NCI-H526 (cell line): Measurements from ENCODE around the gene PHTF1.

ENCODE experiments used
- DNase-seq, 2 experiments: peaks; one replicate each; lab custom pipeline; 2025; lab: John Stamatoyannopoulos, UW

The PHTF1 gene

GRCh38 chr1:113759333-113760101 is at the start of gene PHTF1:
Gene PHTF1, minus strand, starts transcription at chr1:113759486. Its CDS starts 783 bp downstream, at chr1:113758703.
- DNase-seq, result peak in 1 of 2 experiments; percentile 82

GRCh38 chr1:113808450-113809195 is 49.3 kb upstream of the PHTF1 start:
- DNase-seq, result no peak

GRCh38 chr1:113805639-113806038 is 46.4 kb upstream of the PHTF1 start:
- DNase-seq, result no peak

- no peak for DNase-seq
Measured at GRCh38 chr1:113805256-113805531, 45.9 kb upstream of the PHTF1 start.

GRCh38 chr1:113804421-113805255 is 45.4 kb upstream of the PHTF1 start:
- DNase-seq, result no peak

GRCh38 chr1:113802367-113803007 is 43.2 kb upstream of the PHTF1 start:
- no peak for DNase-seq

GRCh38 chr1:113800487-113800886 is 41.2 kb upstream of the PHTF1 start:
- no peak for DNase-seq

- DNase-seq, result no peak
Measured at GRCh38 chr1:113797472-113797871, 38.2 kb upstream of the PHTF1 start.

- DNase-seq, result peak in 1 of 2 experiments; percentile 13
Measured at GRCh38 chr1:113793878-113794834, 34.9 kb upstream of the PHTF1 start.

GRCh38 chr1:113792986-113793385 is 33.7 kb upstream of the PHTF1 start:
- no peak for DNase-seq

- no peak for DNase-seq
Measured at GRCh38 chr1:113792471-113792870, 33.2 kb upstream of the PHTF1 start.

GRCh38 chr1:113788802-113789201 is 29.5 kb upstream of the PHTF1 start:
- no peak for DNase-seq

GRCh38 chr1:113787663-113788062 is 28.4 kb upstream of the PHTF1 start:
- DNase-seq, result no peak

GRCh38 chr1:113786069-113786468 is 26.8 kb upstream of the PHTF1 start:
- DNase-seq, result peak in 1 of 2 experiments; percentile 10

GRCh38 chr1:113784104-113784779 is 25.0 kb upstream of the PHTF1 start:
- no peak for DNase-seq

- no peak for DNase-seq
Measured at GRCh38 chr1:113783254-113784103, 24.2 kb upstream of the PHTF1 start.

GRCh38 chr1:113782406-113782805 is 23.1 kb upstream of the PHTF1 start:
- no peak for DNase-seq

GRCh38 chr1:113780374-113781146 is 21.3 kb upstream of the PHTF1 start:
- peak; percentile 46 to 49 for DNase-seq

- no peak for DNase-seq
Measured at GRCh38 chr1:113779542-113779941, 20.3 kb upstream of the PHTF1 start.
